Activated T-cell treated with anti-CD3 and anti-CD28 coated beads, Interleukin-2, amount 50 U/mL, for 24 hours (primary cell): ENCODE data around the gene WDR48.
A peak's percentile ranks its signal among the peaks of the same experiment; 100 is the strongest.

ENCODE experiments used
- DNase-seq: peaks from one replicate; pipeline ENCODE4 v3.0.0-alpha.2; 2020
- H3K27ac Mint-ChIP-seq: 2 replicates; pipeline ENCODE4 v1.8.0; 2020; ENCODE audit warnings: mild to moderate bottlenecking, mixed read lengths
- H3K27me3 Mint-ChIP-seq: 2 replicates; pipeline ENCODE4 v1.8.0; 2020; ENCODE audit warnings: mixed read lengths
- H3K36me3 Mint-ChIP-seq: 2 replicates; pipeline ENCODE4 v1.8.0; 2020; ENCODE audit warnings: low read depth, mixed read lengths
- H3K4me1 Mint-ChIP-seq: 2 replicates; pipeline ENCODE4 v1.8.0; 2020; ENCODE audit warnings: low read depth, mixed read lengths
- H3K4me3 Mint-ChIP-seq: 2 replicates; pipeline ENCODE4 v1.8.0; 2020; ENCODE audit warnings: mild to moderate bottlenecking, moderate library complexity, mixed read lengths
- H3K9me3 Mint-ChIP-seq: 2 replicates; pipeline ENCODE4 v1.8.0; 2020; ENCODE audit warnings: mixed read lengths

WDR48 gene

DNA sequence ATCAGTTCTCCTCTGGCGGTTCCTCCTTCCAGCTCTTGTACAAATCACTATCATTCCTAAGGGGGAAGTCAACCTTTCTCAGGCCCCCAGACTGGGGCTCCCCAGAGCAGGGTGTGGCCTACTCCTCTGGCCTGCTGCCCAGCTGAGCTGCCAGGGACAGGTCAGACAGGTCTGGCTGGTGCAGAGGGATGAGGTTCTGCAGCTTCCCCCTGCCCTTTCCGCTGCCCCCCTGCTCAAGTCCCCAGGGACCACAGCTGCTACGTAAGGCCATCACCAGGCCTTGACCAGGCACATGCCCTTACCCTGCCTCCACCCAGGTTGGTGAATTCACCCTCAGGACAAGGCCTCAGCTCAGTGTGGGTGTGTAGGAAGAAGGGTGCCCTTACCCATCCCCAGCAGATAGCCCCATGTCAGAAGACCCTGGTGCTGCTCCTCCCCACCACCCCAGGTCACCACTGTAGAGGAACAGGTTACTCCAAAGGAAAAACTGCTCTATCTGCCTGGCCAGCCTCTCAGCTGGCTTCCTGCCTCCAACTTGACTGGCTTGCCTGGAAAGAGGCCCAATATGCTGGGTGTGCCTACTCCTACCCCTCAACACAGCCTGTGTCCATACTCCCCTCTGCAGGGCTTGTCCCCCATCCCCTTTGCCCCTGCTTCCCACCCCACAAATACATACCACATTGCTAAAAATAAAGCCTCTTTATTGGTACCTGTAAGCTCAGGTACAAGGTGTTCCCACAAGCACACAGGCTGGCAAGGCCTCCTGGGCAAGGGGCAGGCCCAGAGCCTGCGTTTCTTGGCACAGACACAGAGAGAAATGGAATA is 89.6 kb downstream of the WDR48 start:
- no peak for DNase-seq
- H3K27ac Mint-ChIP-seq = peak overlapping the region; percentile 65
- H3K4me1 Mint-ChIP-seq = peaks cover 71% of the 10 kb centered on the region
- peaks cover 90% of the 10 kb centered on the region for H3K36me3 Mint-ChIP-seq
- no peaks in the 10 kb centered on the region for H3K27me3 Mint-ChIP-seq
- H3K9me3 Mint-ChIP-seq = no peaks in the 10 kb centered on the region
- no peak overlapping the region for H3K4me3 Mint-ChIP-seq

DNA sequence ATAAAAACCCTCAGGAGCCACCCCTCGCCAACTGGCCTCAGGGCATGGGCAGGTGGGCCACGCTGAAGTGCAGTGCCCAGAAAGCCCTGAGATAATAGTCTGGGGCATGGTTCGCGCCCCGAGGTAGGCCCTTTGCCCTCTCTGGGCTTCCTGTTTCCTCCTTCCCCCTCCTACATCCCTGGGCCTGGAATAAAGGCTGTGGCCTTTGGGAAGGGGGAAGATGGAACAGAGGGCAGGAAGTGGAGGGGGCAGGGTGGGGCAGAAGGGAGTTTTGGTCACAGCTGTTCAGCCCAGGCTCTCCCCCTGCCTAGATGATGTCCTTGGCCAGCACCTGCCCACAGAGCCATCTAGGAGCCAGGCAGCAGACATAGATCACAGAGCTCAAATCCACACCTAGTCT is 90.3 kb downstream of the WDR48 start:
- H3K27ac Mint-ChIP-seq = peak overlapping the region; percentile 44
- no peaks in the 10 kb centered on the region for H3K9me3 Mint-ChIP-seq
- H3K4me3 Mint-ChIP-seq = no peak overlapping the region
- no peak for DNase-seq
- H3K36me3 Mint-ChIP-seq = peaks cover 94% of the 10 kb centered on the region
- no peaks in the 10 kb centered on the region for H3K27me3 Mint-ChIP-seq
- peaks cover 77% of the 10 kb centered on the region for H3K4me1 Mint-ChIP-seq

DNA sequence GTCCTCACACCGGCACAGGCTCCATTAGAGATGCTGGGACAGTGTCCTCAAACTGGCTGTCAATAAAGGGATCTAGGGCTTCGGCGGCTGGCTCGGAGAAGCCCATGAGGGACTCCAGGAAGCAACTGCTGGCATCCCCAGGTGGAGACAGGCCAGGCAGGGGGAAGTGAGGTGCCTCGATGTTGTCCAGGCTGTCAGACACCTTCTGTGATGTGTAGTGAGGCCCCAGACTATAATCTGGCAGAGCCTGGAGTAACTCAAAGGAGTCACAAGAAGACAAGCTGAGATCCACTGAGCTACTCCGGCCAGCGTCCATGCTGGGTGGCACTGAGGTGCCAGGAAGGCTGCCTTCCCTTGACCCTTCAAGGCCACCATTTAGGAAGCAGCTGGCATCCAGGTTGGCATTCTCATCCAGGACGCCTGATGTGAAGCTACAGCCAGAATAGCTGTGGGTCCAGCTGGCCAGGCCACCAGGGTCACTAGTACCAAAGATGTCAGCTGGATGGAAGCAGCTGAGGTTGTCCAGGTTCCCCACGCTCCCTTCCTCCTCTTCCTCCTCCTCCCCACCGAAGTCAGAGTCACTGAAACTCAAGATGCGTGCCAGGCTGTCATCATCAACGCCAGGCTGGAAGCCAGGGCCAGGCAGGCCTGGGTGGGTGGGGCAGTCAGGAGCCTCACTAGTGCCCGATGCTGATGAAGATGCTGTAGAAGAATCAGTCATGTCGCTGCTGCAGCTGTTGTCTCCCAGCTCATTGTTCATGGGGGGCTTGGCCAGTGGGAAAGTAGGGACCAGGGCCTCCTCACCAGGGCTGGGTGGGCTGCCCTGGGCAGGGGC is 91.5 kb downstream of the WDR48 start:
- Mint-ChIP-seq H3K27ac (peak overlapping the region; percentile 69), H3K4me3 (no peak overlapping the region), H3K4me1 (peaks cover 87% of the 10 kb centered on the region), H3K27me3 (no peaks in the 10 kb centered on the region), H3K36me3 (peaks cover 99% of the 10 kb centered on the region), H3K9me3 (no peaks in the 10 kb centered on the region)
- no peak for DNase-seq

DNA sequence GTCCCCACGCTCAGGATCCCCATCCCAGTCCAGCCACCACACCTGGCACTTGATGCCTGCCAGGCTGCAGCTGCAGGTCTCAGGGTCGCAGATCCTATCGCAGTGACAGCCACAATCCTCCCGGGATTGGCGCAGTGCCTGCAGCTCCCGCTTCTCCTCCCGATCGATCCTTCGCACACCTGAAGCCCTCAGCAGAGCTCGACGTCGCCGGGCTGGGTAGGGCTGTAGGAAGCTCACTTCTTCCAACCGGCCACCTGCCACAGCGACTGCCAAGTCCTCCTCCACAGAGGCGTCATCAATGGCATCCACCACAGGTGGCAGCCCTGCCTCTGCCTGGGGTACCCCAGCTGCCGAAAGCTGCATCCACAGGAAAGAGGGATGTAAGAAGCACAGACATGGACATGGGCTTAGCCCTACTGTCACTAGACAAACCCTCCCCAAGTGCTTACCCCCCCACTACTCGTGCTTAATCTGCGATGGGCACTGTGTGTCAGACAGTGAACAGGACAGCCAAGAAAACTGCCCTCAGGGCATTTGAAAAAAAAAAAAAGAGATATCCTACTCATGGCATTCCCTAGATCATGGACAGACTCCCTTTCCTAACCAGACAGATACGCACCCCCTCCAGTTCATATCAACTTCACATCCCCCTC is 92.4 kb downstream of the WDR48 start:
- peaks cover 100% of the 10 kb centered on the region for H3K36me3 Mint-ChIP-seq
- no peak overlapping the region for H3K4me3 Mint-ChIP-seq
- H3K4me1 Mint-ChIP-seq = peaks cover 88% of the 10 kb centered on the region
- no peaks in the 10 kb centered on the region for H3K9me3 Mint-ChIP-seq
- H3K27me3 Mint-ChIP-seq = no peaks in the 10 kb centered on the region
- DNase-seq = no peak
- peak overlapping the region; percentile 79 for H3K27ac Mint-ChIP-seq

DNA sequence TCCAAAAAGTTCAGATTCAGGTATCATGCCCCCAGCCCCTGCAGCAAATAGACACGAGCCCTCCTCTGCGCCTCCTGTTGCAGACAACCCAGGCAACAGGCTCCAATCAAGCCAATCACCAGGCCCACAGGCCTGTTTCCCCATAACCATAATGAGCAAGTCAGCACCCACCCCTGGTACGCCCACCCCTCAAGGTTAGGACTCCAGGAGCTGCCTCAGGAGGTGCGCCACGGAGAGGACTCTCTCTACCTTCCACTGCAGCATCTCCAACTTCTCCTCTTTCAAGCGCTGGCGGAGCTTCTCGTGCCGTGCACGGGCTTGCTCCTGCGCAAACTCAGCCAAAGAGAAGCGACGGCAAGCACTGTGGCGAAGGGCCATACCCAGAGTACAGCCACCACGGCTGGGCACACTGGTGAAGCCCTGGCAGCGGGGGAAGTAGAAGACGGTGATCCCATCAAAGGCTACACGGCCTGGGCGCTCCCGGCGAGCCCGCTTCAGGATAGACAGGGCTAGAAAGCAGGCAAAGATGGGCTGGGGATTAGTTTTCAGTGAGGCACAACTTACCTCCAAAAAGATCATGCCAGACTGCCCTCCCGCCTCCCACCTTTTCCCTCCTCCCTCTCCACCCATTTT is 93.0 kb downstream of the WDR48 start:
- Mint-ChIP-seq H3K27ac (peak overlapping the region; percentile 79), H3K27me3 (no peaks in the 10 kb centered on the region), H3K36me3 (peaks cover 100% of the 10 kb centered on the region), H3K4me1 (peaks cover 88% of the 10 kb centered on the region), H3K9me3 (no peaks in the 10 kb centered on the region), H3K4me3 (no peak overlapping the region)
- DNase-seq = no peak

DNA sequence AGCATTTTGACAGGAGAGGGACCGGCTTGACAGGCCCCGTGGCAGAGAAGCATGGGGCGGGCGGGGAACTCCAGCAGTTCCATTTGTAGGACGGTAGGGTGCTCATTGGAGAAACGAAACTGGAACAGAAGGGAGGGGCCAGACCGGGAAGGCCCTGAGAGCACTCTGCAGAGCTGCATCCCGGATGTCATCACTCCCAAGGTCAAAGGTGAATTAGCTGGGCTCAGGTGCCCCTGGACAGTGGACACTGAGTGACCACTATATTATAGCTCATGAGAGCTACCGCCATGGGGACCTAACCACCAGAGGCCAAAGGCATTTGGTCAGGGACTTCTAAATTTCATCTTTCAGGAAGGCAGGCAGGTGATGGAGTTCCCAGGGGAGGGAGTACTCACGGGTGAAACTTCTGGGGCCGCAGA is 94.3 kb downstream of the WDR48 start:
- peaks cover 100% of the 10 kb centered on the region for H3K36me3 Mint-ChIP-seq
- H3K9me3 Mint-ChIP-seq = no peaks in the 10 kb centered on the region
- H3K4me1 Mint-ChIP-seq = peaks cover 88% of the 10 kb centered on the region
- H3K4me3 Mint-ChIP-seq = peak overlapping the region; percentile 90
- H3K27me3 Mint-ChIP-seq = no peaks in the 10 kb centered on the region
- H3K27ac Mint-ChIP-seq = peak overlapping the region; percentile 99
- DNase-seq = no peak
